GM18870 (cell line): Measurements from ENCODE around the gene GRP.

Source experiments
- ATAC-seq: cut with Tn5 transposase; IDR thresholded peaks from one replicate; pipeline ENCODE4 v1.9.1; 2021; ENCODE audit warnings: moderate library complexity; ENCODE audit not compliant: unreplicated experiment

The GRP gene

GRCh38 chr18:59219672-59220163, at the start of gene GRP:
TSS of gene GRP (plus strand) at chr18:59220158. CDS start at chr18:59220266, 108 bp downstream.
- ATAC-seq, result no peak

- no peak for ATAC-seq
Observed at GRCh38 chr18:59172664-59173249, 47.2 kb upstream of the GRP start.

GRCh38 chr18:59177485-59177884, 42.5 kb upstream of the GRP start:
- no peak for ATAC-seq

- ATAC-seq, result no peak
Observed at GRCh38 chr18:59180150-59180845, 39.7 kb upstream of the GRP start.

GRCh38 chr18:59182673-59183072, 37.3 kb upstream of the GRP start:
- ATAC-seq, result no peak

GRCh38 chr18:59189008-59189407, 30.9 kb upstream of the GRP start:
- ATAC-seq, result no peak

- no peak for ATAC-seq
Observed at GRCh38 chr18:59189746-59190145, 30.2 kb upstream of the GRP start.

GRCh38 chr18:59196161-59196725, 23.7 kb upstream of the GRP start:
- no peak for ATAC-seq

GRCh38 chr18:59197636-59198035, 22.3 kb upstream of the GRP start:
- no peak for ATAC-seq

- no peak for ATAC-seq
Observed at GRCh38 chr18:59198215-59198614, 21.7 kb upstream of the GRP start.

GRCh38 chr18:59200787-59201186, 19.2 kb upstream of the GRP start:
- ATAC-seq, result no peak

- ATAC-seq, result no peak
Observed at GRCh38 chr18:59202258-59202820, 17.6 kb upstream of the GRP start.

- ATAC-seq, result no peak
Observed at GRCh38 chr18:59207506-59207905, 12.5 kb upstream of the GRP start.

- no peak for ATAC-seq
Observed at GRCh38 chr18:59208602-59209125, 11.3 kb upstream of the GRP start.

- no peak for ATAC-seq
Observed at GRCh38 chr18:59210299-59210698, 9.7 kb upstream of the GRP start.

- no peak for ATAC-seq
Observed at GRCh38 chr18:59211629-59212028, 8.3 kb upstream of the GRP start.

- ATAC-seq, result no peak
Observed at GRCh38 chr18:59218018-59218417, 1.9 kb upstream of the GRP start.

- ATAC-seq, result no peak
Observed at GRCh38 chr18:59220164-59220783, 316 bp downstream of the GRP start.

GRCh38 chr18:59220784-59221765, 1.1 kb downstream of the GRP start:
- ATAC-seq, result no peak

GRCh38 chr18:59222341-59222740, 2.4 kb downstream of the GRP start:
- no peak for ATAC-seq
